GM10248 (cell line): Measurements from ENCODE around the gene NHEJ1.

Experiments used
- CTCF ChIA-PET: fragments of 300-600 bp; sonication (Branson Sonifier 250); formaldehyde crosslinking; extraction: SDS; loops from one replicate; lab custom pipeline; 2021; ENCODE audit warnings: antibody characterized with exemption; lab: Yijun Ruan, JAX
- POLR2A ChIA-PET: fragments of 350-650 bp; sonication (Branson Sonifier 250); formaldehyde crosslinking; extraction: SDS; loops from one replicate; lab custom pipeline; 2020; ENCODE audit warnings: antibody characterized with exemption; lab: Yijun Ruan, JAX
- DNase-seq: peaks from one replicate; pipeline ENCODE4 v3.0.0; 2012; ENCODE audit errors: extremely low spot score
- CTCF ChIP-seq: IDR thresholded peaks from 2 replicates; pipeline ENCODE4 v1.5.1; 2012; ENCODE audit warnings: mild to moderate bottlenecking, low read depth; ENCODE audit errors: extremely low read depth, missing control alignments, control extremely low read depth

NHEJ1 gene

DNA sequence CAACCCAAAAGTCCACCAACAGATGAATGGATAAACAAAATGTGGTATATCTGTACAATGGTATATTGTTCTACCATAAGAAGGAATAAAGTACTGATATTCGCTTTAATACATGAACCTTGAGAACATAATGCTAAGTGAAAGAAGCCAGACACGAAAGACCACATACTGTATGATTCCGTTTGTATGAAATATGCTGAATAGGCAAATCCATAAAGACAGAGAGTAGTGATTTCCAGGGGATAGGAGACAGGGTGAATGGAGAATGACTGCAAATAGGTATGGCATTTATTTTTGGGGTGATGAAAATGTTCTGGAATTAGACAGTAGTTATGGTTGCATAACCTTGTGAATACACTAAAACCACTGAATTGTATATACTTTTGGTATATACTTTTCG is 71.3 kb downstream of the NHEJ1 start:
- TF ChIP-seq CTCF: no peak
- CTCF ChIA-PET: interaction anchor here (1.1 to 4.8 kb wide), 3 partner anchors 14 to 31 kb away, joined by 3 to 31 read pairs (median 24); no protein-coding TSS in a partner anchor
- DNase-seq: no peak
- POLR2A ChIA-PET: no interaction called here

- ChIA-PET CTCF (interaction anchor here (0.9 to 2.5 kb wide), 8 partner anchors 12 to 64 kb away, joined by 3 to 18 read pairs (median 6); no protein-coding TSS in a partner anchor), POLR2A (no interaction called here)
- TF ChIP-seq CTCF: no peak
- no peak for DNase-seq
Measured at GRCh38 chr2:219087848-219088247, 72.8 kb downstream of the NHEJ1 start.

DNA sequence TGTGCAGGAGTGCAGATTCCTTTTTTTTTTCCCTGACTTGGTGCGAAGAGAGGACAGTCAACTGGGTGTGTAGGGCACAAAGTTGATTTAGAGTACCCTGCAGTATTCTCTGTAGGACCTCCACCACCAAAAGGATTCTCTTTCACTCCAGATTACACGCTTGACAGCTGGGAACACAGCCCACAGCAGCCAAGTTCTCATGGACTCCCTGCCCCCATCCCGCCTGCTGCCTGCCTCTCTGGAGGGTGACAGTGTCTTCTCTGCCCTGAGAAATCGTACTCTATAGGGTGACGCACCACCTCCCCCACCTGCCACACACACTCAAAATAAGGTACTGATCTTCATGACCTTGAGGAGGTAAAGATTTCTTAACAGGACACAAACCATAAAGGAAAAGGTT is 73.3 kb downstream of the NHEJ1 start:
- no peak for DNase-seq
- POLR2A ChIA-PET: no interaction called here
- no peak for TF ChIP-seq CTCF
- CTCF ChIA-PET: interaction anchor here (0.8 to 2.5 kb wide), 10 partner anchors 12 to 212 kb away, joined by 3 to 18 read pairs (median 4); no protein-coding TSS in a partner anchor

DNA sequence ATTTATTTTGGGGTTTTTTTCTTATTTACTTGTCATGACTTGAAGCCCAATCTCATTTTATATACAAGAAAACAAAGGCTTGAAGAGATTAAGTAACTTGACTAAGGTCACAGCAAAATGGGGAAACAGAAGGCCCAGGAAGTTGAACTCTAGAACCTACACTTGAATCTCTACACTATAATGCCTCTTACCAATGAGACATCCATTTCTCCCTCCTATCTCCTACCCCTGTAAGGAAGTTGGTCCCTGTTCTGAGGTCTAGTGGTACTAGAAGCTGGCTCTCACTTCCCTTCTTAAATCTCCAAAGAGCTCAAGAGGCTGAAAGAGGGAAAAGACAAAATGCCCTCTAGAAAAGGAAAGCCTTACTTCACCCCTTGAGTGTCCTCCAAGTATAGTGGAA is 74.4 kb downstream of the NHEJ1 start:
- CTCF ChIA-PET: interaction anchor here (1.0 to 2.0 kb wide), 5 partner anchors 13 to 68 kb away, joined by 3 to 15 read pairs (median 6); no protein-coding TSS in a partner anchor
- POLR2A ChIA-PET: no interaction called here
- TF ChIP-seq CTCF: no peak
- DNase-seq: no peak

- TF ChIP-seq CTCF: no peak
Measured at GRCh38 chr2:219084791-219085190, 75.8 kb downstream of the NHEJ1 start.

DNA sequence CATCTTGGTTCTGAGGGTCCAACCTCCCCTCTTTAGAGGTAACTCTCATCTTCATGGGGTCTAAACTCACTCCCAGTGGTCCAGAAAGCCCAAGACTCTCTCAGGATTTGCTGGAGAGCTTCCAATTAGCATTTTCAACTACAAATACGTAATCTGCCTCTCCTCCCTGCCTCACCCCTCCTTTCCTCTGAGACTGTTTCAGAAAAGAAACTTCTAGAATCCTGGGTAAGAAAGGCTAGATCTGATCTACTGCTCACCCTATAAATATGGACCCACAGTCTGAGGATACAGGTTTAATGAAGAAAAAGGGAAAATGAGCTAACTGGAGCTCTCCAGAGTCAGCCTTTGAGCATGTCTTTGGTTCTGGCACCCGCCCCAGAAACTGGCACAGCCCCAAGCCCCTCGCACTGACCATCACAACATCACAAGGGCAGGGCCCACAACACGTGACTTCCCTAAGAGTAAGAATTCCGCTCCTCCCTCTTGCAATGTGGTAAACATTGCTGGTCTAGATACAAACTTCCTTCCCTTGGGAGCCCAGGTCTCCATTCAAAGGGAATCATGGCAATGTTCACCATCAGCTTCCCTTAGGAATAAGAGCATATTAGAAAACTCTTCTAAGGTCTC is 78.2 kb downstream of the NHEJ1 start:
- ChIA-PET POLR2A (no interaction called here), CTCF (interaction anchor here (0.9 to 7.5 kb wide), 9 partner anchors 9 to 206 kb away, joined by 3 to 41 read pairs (median 7); no protein-coding TSS in a partner anchor)
- TF ChIP-seq CTCF: no peak
- no peak for DNase-seq

More at GRCh38 chr2:219084791-219085190, 75.8 kb downstream of the NHEJ1 start:
- DNase-seq: no peak
- CTCF ChIA-PET: interaction anchor here (1.1 to 7.5 kb wide), 6 partner anchors 10 to 55 kb away, joined by 3 to 41 read pairs (median 9); no protein-coding TSS in a partner anchor
- POLR2A ChIA-PET: no interaction called here
